ENCODE results near the gene STIMATE.

DNA sequence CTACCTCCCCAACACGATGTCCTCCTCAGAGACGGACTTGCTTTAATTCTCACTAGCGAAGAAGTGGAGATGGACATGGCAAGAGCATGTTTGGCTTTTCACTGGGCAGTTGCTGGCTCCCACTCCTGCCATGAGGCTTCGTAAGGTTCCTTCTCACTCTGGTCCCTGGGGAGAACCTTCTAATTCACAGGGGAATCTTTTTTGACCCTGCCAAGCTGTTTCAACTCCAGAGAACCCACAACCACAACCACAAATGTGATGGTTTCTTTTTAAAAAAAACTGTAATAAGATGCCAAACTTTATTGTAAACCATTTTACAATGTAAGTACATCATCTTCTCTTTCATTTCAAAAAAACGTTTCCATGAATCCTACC lies 60.9 kb downstream of the STIMATE start:
- TF ChIP-seq, protein P1, sequence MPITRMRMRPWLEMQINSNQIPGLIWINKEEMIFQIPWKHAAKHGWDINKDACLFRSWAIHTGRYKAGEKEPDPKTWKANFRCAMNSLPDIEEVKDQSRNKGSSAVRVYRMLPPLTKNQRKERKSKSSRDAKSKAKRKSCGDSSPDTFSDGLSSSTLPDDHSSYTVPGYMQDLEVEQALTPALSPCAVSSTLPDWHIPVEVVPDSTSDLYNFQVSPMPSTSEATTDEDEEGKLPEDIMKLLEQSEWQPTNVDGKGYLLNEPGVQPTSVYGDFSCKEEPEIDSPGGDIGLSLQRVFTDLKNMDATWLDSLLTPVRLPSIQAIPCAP (CRISPR knock-in tag; IDR thresholded peaks at IDR 0.05; ENCODE audit: borderline replicate concordance) = no peak
- no peak for TF ChIP-seq DNMT1 (IDR thresholded peaks at IDR 0.05)
- no peak for TF ChIP-seq MYC (IDR thresholded peaks at IDR 0.05; ENCODE audit: low read depth, low read length)
- no peak for TF ChIP-seq MYC (CRISPR knock-in tag; IDR thresholded peaks at IDR 0.05; ENCODE audit: borderline replicate concordance, low read depth)
- TF ChIP-seq, protein P2, sequence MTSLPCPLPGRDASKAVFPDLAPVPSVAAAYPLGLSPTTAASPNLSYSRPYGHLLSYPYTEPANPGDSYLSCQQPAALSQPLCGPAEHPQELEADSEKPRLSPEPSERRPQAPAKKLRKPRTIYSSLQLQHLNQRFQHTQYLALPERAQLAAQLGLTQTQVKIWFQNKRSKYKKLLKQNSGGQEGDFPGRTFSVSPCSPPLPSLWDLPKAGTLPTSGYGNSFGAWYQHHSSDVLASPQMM (CRISPR knock-in tag; IDR thresholded peaks at IDR 0.05) = no peak
- TF ChIP-seq POLR2A (conservative IDR thresholded peaks at IDR 0.05) = no peak
- no peak for TF ChIP-seq ZNF239 (CRISPR knock-in tag; IDR thresholded peaks at IDR 0.05)
- no peak for TF ChIP-seq NR2C1 (IDR thresholded peaks at IDR 0.05)
- no peak for TF ChIP-seq NR2C1 (tag; IDR thresholded peaks at IDR 0.05)
- TF ChIP-seq ZNF764 (CRISPR knock-in tag; IDR thresholded peaks at IDR 0.05; ENCODE audit: low read depth) = no peak
- TF ChIP-seq ETS2 (tag; IDR thresholded peaks at IDR 0.05; ENCODE audit: borderline replicate concordance, poor library complexity, severe bottlenecking) = no peak
- no peak for TF ChIP-seq CBFB (CRISPR knock-in tag; IDR thresholded peaks at IDR 0.05)
- TF ChIP-seq, protein P3, sequence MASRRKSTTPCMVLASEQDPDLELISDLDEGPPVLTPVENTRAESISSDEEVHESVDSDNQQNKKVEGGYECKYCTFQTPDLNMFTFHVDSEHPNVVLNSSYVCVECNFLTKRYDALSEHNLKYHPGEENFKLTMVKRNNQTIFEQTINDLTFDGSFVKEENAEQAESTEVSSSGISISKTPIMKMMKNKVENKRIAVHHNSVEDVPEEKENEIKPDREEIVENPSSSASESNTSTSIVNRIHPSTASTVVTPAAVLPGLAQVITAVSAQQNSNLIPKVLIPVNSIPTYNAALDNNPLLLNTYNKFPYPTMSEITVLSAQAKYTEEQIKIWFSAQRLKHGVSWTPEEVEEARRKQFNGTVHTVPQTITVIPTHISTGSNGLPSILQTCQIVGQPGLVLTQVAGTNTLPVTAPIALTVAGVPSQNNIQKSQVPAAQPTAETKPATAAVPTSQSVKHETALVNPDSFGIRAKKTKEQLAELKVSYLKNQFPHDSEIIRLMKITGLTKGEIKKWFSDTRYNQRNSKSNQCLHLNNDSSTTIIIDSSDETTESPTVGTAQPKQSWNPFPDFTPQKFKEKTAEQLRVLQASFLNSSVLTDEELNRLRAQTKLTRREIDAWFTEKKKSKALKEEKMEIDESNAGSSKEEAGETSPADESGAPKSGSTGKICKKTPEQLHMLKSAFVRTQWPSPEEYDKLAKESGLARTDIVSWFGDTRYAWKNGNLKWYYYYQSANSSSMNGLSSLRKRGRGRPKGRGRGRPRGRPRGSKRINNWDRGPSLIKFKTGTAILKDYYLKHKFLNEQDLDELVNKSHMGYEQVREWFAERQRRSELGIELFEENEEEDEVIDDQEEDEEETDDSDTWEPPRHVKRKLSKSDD (conservative IDR thresholded peaks at IDR 0.05; ENCODE audit: low read length) = no peak
- TF ChIP-seq ZNF584 (CRISPR knock-in tag; IDR thresholded peaks at IDR 0.05; ENCODE audit: low read depth) = no peak
- TF ChIP-seq, protein P4, sequence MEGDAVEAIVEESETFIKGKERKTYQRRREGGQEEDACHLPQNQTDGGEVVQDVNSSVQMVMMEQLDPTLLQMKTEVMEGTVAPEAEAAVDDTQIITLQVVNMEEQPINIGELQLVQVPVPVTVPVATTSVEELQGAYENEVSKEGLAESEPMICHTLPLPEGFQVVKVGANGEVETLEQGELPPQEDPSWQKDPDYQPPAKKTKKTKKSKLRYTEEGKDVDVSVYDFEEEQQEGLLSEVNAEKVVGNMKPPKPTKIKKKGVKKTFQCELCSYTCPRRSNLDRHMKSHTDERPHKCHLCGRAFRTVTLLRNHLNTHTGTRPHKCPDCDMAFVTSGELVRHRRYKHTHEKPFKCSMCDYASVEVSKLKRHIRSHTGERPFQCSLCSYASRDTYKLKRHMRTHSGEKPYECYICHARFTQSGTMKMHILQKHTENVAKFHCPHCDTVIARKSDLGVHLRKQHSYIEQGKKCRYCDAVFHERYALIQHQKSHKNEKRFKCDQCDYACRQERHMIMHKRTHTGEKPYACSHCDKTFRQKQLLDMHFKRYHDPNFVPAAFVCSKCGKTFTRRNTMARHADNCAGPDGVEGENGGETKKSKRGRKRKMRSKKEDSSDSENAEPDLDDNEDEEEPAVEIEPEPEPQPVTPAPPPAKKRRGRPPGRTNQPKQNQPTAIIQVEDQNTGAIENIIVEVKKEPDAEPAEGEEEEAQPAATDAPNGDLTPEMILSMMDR (IDR thresholded peaks at IDR 0.05 in 2 of 3, conservative IDR thresholded peaks at IDR 0.05 in 1 of 3; ENCODE audit: insufficient read depth in 2 of 3, low read depth in 1 of 3, low read length in 3 of 3) = no peak
- no peak for TF ChIP-seq TCF7L2 (IDR thresholded peaks at IDR 0.05; ENCODE audit: low read depth, low read length)

Measured in K562 (cell line).